Stimulated activated CD4-positive, alpha-beta T cell treated with anti-CD3 and anti-CD28 coated beads, Interleukin-2, amount 100 ng/mL, for 4 hours (primary cell): Measurements from ENCODE around the gene ELMO1.

Experiments used
- DNase-seq: peaks from one replicate; pipeline ENCODE4 v3.0.0-alpha.2; 2020; ENCODE audit warnings: low read depth

ELMO1 gene

DNA sequence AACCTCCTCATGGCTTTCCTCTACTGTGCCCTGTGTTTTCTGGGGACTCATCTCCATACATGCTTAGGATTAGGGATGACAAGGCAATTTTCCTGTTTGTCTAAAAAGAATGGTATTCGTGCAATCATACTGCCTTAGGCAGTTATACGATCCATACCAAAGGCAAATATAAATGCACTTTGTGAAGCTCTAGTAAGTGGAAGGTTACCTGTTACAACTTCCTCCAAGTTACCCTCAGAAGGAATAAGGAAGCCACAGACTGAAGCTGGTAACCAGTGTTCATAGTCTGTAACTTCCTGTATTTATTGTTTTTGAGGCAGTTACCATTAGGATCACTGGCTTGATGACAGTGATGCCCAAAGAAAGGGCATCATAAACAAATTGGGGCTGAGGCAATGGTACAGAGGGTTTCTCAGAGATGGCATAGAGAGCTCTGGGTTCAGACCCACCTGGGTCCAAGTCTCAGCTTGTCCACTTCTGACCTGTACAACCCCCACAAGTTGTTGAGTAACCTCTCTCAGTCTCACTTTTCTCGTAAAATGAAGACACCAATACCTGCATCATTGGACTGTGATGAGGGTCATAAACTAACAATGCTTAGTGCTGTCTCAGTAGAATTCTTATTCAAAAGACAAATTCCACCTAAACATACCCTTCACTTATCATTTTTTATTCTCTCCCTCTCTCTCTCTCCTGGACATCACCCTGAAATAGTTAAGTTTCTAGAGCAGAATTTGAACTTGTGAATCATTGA, 138.2 kb downstream of the ELMO1 start:
- no peak for DNase-seq

GRCh38 chr7:37309493-37309892, 139.2 kb downstream of the ELMO1 start:
- no peak for DNase-seq

DNA sequence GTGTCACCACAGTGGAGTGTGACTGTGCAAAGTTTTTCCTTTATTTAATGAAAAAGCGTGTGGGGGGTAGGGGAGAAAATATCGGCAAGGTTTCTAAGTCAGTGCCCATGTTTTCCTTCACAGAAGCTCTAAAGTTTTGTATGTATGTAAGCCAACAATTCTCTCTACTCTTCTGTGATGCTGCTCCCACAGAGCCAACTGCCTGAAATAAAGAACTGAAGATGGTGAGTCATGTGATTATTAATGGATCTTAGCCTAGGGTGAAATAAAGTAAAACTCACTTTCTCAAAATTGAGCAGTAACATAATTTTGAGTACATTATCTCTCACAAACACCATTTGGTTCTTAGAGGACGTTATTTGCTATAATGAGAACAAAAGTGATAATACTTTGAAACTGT, 143.7 kb downstream of the ELMO1 start:
- DNase-seq = no peak

GRCh38 chr7:37297546-37297945, 151.1 kb downstream of the ELMO1 start:
- no peak for DNase-seq

- DNase-seq = no peak
Observed at GRCh38 chr7:37295401-37295800, 153.3 kb downstream of the ELMO1 start.

- no peak for DNase-seq
Observed at GRCh38 chr7:37290731-37291130, 157.9 kb downstream of the ELMO1 start.

DNA sequence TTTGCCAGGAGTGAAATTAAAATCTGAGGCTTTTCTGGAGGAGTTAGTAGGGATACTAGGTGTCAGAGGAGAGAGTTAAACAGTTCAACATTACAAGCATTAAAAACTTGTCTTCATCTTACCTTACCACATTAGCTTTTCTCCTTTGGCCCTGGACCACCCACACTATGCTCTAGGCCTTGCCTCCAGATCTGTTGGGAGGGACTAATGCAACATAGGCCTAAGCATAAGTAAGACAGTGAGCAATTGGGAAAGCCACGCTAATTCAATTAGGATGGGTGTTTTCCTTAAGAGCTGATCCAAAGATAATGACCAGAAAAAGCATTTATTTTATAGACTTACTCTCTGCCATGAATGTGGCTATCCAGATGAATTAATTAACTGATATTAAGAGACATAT, 158.9 kb downstream of the ELMO1 start:
- DNase-seq = no peak

GRCh38 chr7:37289367-37289766, 159.3 kb downstream of the ELMO1 start:
- DNase-seq = no peak

- no peak for DNase-seq
Observed at GRCh38 chr7:37287131-37287855, 161.4 kb downstream of the ELMO1 start.

- no peak for DNase-seq
Observed at GRCh38 chr7:37286454-37286832, 162.2 kb downstream of the ELMO1 start.

DNA sequence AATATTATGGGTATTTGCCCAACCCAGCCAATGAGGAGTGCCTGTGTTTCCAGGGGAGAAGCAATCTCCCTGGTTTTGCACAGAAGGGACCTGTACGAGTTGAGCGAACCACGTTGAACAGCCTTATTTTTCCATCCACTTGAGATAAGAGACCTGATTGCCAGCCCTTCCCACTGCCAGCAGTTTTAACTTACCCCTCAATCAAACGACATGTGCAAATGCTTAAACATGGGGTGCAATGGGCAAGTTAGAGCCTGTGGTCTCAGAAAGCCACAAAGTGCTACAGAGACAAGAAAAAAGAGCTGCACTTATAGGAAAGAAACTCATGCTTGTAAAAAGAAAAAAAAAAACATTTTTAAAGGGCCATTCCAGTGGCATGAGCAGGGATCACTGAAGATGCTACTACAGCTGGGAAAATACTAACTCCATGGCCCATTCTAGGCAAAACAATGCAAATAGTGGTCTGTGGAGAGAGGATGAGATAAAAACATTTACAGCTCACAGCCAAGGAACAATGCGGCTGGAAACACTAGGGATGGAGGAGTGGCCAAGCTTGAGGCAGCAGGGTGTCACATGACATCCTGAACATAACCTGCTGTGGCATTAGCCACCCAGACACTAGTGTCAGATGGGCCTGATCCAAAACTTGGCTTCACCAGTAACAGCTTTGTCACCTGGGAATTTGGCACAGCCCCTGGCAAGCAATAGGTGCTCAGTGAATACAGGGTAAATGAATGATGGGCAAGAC, 162.8 kb downstream of the ELMO1 start:
- DNase-seq = no peak

DNA sequence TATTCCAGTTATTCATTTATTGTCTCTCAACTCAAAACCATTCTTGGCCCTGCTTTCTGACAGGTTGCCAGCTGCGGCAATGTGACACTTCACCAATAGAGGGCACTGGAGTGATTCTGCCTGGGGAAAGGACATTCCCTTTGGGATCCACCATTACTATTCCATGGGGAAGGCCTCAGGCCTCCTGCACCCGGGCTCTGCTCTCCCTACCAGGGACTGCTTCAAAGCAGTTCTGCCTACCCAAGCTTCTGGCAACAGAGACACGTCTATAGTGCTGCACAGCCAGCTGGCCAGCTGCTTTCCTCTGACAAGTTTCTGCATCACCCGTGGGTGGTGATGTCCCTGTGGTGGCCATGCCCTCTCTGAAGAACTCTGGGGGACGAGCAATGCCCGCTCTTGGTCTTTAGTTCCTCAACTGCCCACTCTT, 163.8 kb downstream of the ELMO1 start:
- no peak for DNase-seq

DNA sequence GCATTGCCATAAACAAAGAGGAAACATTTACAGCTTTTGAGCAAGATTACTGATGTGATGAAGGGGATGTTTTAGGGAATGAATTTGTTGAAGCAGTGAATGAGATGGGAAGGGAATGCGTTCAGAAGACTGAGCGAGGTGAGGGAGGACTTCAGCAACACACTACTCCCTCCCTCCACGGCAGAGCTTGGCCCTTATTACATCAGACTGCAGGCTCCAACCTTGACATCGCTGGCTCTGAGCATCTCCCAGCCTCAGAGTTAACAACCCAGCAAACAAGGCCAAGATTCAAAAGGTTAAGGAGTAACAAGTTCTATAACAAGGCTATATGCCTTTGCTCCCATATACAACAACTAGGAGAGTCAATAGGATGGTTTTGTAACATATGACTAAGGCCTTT, 164.4 kb downstream of the ELMO1 start:
- DNase-seq = no peak

DNA sequence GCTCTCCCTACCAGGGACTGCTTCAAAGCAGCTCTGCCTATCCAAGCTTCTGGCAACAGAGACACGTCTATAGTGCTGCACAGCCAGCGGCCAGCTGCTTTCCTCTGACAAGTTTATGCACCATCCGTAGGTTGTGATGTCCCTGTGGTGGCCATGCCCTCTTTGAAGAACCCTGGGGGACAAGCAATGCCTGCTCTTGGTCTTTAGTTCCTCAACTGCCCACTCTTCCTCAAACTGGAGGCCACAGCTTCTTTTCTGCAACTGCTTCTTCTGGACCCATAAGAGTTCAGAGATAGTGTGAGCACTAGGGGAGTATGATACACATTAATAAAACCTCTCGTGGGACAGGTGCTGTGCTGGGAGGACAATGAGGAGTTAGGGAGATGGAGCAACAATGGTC, 164.9 kb downstream of the ELMO1 start:
- DNase-seq = no peak

DNA sequence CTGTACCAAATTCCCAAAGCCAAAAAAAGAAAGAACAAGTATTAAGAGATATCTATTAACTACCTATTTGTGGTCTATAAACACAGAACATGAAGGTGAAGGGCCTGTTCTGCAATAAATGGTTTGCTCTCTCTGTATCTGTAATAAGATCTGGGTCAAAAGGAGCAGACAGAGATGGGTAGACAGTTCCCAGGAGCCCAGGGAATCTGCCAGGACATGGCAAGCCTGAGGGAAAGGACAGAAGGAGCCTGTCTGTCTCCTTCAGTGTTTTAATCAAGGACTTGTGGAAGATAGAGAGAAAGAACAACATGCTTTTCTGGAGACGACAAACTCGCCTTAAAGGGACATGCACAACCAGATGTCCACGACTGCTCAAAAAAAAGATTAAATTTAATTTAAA, 165.7 kb downstream of the ELMO1 start:
- DNase-seq = no peak

GRCh38 chr7:37282093-37282444, 166.6 kb downstream of the ELMO1 start:
- DNase-seq = no peak

- DNase-seq = no peak
Observed at GRCh38 chr7:37281368-37282092, 167.1 kb downstream of the ELMO1 start.

DNA sequence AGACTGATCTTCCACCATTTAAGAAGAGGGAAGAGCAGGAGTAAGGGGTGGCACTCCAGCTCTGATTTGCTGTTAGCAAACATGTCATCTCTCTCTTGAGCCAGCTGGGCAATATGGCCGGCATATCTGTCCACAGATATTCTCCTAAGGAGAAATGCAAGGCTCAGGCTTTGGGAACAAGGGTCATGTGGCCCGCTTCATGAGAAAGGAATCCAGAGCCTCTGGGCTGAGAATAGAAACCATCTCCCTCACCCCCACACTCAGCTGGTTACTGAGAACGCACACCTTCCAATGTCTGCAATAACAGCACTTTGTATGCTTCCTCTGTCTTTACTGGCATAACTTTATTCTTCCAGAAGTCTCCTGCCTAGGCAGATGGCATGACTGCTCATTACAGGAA, 171.2 kb downstream of the ELMO1 start:
- no peak for DNase-seq

DNA sequence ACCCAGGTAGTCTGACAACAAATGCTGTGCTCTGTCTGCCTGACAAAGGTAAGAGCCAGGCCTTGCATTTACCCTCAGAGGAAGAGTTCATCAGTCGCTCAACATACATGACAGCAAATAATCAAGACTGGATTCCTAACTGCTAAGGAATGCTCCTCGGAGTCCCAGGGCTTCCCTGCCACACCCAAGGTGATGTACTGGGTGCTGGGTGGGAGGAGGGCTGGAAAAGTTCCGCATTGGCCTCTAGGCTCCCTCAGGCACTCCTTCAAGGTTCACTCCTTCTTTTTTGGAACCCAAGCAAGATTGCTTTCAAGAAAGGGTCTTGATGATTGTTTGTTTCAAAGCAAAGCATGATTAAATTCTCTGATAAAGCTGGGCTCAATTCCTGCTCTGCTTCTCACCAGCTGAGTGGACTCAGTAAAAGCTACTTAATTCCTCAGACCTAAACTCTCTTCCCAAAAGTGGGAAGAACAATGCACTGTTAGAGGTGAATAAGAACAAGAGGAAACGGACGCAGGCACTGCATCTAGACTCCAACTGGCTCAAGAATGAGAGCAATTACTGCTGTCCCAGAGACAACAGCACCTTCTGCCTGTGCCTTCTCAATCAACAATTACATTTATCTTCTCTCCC, 173.5 kb downstream of the ELMO1 start:
- DNase-seq = no peak

DNA sequence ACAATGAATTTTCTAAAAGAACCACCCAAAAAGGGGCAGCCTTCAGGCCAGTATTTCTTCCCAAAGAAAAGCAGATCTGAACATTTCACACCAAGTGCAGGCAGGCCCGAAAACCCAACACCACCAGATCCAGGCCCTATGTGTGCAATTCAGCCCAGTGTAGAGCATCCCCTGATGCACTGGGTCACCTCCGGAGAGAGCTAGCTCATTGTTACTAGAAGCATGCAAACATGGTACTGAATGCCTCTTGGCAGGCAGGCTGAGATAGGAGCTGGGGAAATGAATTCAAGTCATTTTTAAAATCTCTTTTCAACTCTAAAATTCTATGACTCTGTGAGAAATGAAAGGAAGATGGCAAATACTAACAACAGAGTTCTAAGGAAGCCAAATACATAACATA, 174.8 kb downstream of the ELMO1 start:
- DNase-seq = no peak

DNA sequence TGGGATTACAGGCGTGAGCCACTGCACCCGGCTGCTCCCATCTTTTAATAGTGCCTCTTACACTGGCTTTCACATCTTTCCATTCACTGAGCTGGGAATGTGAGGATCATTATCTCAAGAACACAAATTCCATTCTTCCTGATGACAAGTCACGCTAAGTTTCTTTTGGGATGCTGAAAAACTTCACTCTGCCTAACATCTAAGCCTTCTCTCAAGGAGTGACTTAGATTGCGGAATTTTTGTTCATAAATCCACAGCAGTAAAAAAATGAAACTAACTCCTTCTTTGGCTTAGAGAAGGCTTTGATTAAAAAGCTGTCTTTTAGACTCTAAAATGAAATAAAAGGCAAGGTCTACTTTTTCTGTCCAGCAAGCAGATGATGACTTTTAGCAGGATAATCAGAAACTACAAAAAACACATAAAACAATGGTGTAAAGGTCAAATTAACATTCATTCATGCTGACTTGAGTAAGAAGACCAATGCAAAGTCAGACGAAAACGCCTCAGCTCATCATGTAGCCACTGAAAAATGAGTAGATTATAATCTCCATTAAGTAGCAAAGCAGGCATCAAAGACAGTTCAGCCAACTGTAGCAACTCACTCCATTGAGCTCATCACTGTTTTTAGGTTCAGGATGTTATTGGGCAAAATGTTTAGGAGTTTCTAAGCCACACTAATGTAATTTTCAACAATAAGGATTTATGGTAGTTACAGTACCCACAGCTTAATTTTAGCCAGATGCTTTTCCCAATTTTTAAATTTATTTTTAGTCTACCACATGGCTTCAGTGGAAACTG, 178.8 kb downstream of the ELMO1 start:
- DNase-seq = no peak
